GM23338 (cell line): ENCODE results near the gene FAM13C. TPM values are rescaled to one million over a fixed set of nuclear protein-coding genes. Genes with fewer than 3 reads are reported as not detected.

Experiments
- ATAC-seq: fragments of 200-7000 bp; cut with Tn5 transposase; 3 replicates; pipeline ENCODE4 v1.9.1; 2020
- DNase-seq: peaks from one replicate; pipeline ENCODE4 v3.0.0-alpha.2; 2015; ENCODE audit warnings: low spot score
- H2AFZ ChIP-seq: fragments of 200-600 bp; sonication (generic); 2 replicates; pipeline ENCODE4 v1.8.0; 2016; ENCODE audit warnings: antibody characterized with exemption, mild to moderate bottlenecking, moderate library complexity
- H3F3A ChIP-seq: fragments of 200-600 bp; sonication (generic); replicated peaks from 2 replicates; pipeline ENCODE4 v1.8.0; 2017; ENCODE audit warnings: antibody characterized with exemption, mixed run types, low read depth
- H3K27ac ChIP-seq: fragments of 200-600 bp; sonication (generic); 2 replicates; pipeline ENCODE4 v1.6.1; 2016; ENCODE audit warnings: low read depth
- H3K27me3 ChIP-seq: fragments of 200-600 bp; sonication (generic); 2 replicates; pipeline ENCODE4 v1.8.0; 2016; ENCODE audit warnings: mild to moderate bottlenecking, mixed run types, moderate library complexity; ENCODE audit not compliant: insufficient read depth
- H3K36me3 ChIP-seq: fragments of 200-600 bp; sonication (generic); 2 replicates; pipeline ENCODE4 v1.8.0; 2016; ENCODE audit warnings: mild to moderate bottlenecking; ENCODE audit not compliant: insufficient read depth
- H3K4me1 ChIP-seq: fragments of 200-600 bp; sonication (generic); 2 replicates; pipeline ENCODE4 v1.8.0; 2016; ENCODE audit warnings: mild to moderate bottlenecking, moderate library complexity; ENCODE audit not compliant: insufficient read depth
- H3K4me2 ChIP-seq: fragments of 200-600 bp; sonication (generic); 2 replicates; pipeline ENCODE4 v1.7.1; 2017; ENCODE audit warnings: mixed run types
- H3K4me3 ChIP-seq: fragments of 200-600 bp; sonication (generic); 2 replicates; pipeline ENCODE4 v1.6.1; 2016; ENCODE audit warnings: mixed run types
- H3K79me2 ChIP-seq: fragments of 200-600 bp; sonication (generic); replicated peaks from 2 replicates; pipeline ENCODE4 v1.8.0; 2017; ENCODE audit warnings: mild to moderate bottlenecking; ENCODE audit not compliant: insufficient read depth
- H3K9me2 ChIP-seq: fragments of 200-600 bp; sonication (generic); 2 replicates; pipeline ENCODE4 v1.8.0; 2017; ENCODE audit not compliant: insufficient read depth
- H4K20me1 ChIP-seq: fragments of 200-600 bp; sonication (generic); replicated peaks from 2 replicates; pipeline ENCODE4 v1.8.0; 2017; ENCODE audit warnings: mild to moderate bottlenecking; ENCODE audit not compliant: insufficient read depth
- H3K27ac Mint-ChIP-seq: 2 replicates; pipeline ENCODE4 v1.8.0; 2020; ENCODE audit warnings: inconsistent platforms, mild to moderate bottlenecking, moderate library complexity, mixed read lengths
- H3K27me3 Mint-ChIP-seq: 3 replicates; pipeline ENCODE4 v1.8.0; 2022; ENCODE audit warnings: low read depth, mild to moderate bottlenecking, moderate library complexity, mixed read lengths, inconsistent platforms; ENCODE audit not compliant: insufficient read depth, poor library complexity
- H3K36me3 Mint-ChIP-seq: 3 replicates; pipeline ENCODE4 v1.8.0; 2021; ENCODE audit warnings: low read depth, mild to moderate bottlenecking, inconsistent platforms, moderate library complexity, mixed read lengths
- H3K4me1 Mint-ChIP-seq: 3 replicates; pipeline ENCODE4 v1.8.0; 2020; ENCODE audit warnings: mild to moderate bottlenecking, inconsistent platforms, mixed read lengths
- H3K4me3 Mint-ChIP-seq: 3 replicates; pipeline ENCODE4 v1.8.0; 2021; ENCODE audit warnings: moderate library complexity, mild to moderate bottlenecking, inconsistent platforms, mixed read lengths
- H3K9me3 Mint-ChIP-seq: 3 replicates; pipeline ENCODE4 v1.8.0; 2020; ENCODE audit warnings: moderate library complexity, mild to moderate bottlenecking, inconsistent platforms, mixed read lengths
- CREB1 ChIP-seq: fragments of 250-450 bp; sonication (Bioruptor Pico); IDR thresholded peaks from 2 replicates; pipeline ENCODE4 v1.5.0; 2020; ENCODE audit warnings: low read depth, mild to moderate bottlenecking, moderate library complexity
- ETS1 ChIP-seq: IDR thresholded peaks from 2 replicates; pipeline ENCODE4 v1.6.1; 2016; ENCODE audit warnings: antibody characterized with exemption
- EZH2 ChIP-seq: fragments of 200-600 bp; sonication (generic); IDR thresholded peaks from one replicate; pipeline ENCODE4 v1.8.0; 2017; ENCODE audit warnings: antibody characterized with exemption, mild to moderate bottlenecking, low read depth; ENCODE audit not compliant: unreplicated experiment
- EZH2phosphoT487 ChIP-seq: fragments of 200-600 bp; sonication (generic); IDR thresholded peaks from one replicate; pipeline ENCODE4 v1.8.1; 2018; ENCODE audit warnings: antibody characterized with exemption; ENCODE audit not compliant: unreplicated experiment
- JUNB ChIP-seq: IDR thresholded peaks from one replicate; pipeline ENCODE4 v1.6.1; 2016; ENCODE audit warnings: antibody characterized with exemption; ENCODE audit not compliant: unreplicated experiment
- NANOG ChIP-seq: IDR thresholded peaks from 2 replicates; pipeline ENCODE4 v1.6.1; 2016; ENCODE audit warnings: antibody characterized with exemption, borderline replicate concordance
- POLR2AphosphoS5 ChIP-seq: IDR thresholded peaks from 2 replicates; pipeline ENCODE4 v1.6.1; 2016; ENCODE audit warnings: antibody characterized with exemption, low read depth
- STAT1 ChIP-seq: IDR thresholded peaks from one replicate; pipeline ENCODE4 v1.6.1; 2016; ENCODE audit warnings: antibody characterized with exemption; ENCODE audit not compliant: unreplicated experiment
- ZNF114 ChIP-seq: fragments of 250-450 bp; sonication (Bioruptor Pico); IDR thresholded peaks from 2 replicates; pipeline ENCODE4 v1.5.0; 2020; ENCODE audit warnings: mild to moderate bottlenecking, moderate library complexity
- ZNF331 ChIP-seq: fragments of 250-450 bp; sonication (Bioruptor Pico); IDR thresholded peaks from 2 replicates; pipeline ENCODE4 v1.5.0; 2020; ENCODE audit warnings: low read depth, mild to moderate bottlenecking, moderate library complexity
- ZNF462 ChIP-seq: fragments of 250-450 bp; sonication (Bioruptor Pico); IDR thresholded peaks from 2 replicates; pipeline ENCODE4 v1.5.0; 2020; ENCODE audit warnings: mild to moderate bottlenecking, moderate library complexity
- polyA plus RNA-seq: library from polyadenylated mRNA; unstranded; fragments of >200 nt; fragmentation: Nextera tagmentation; extraction: Ambion mirVana; gene quantifications from 2 replicates; pipeline ENCODE4 v1.2.1, GENCODE V29; 2016
- total RNA-seq: library from RNA; depleted of rRNA; stranded (reverse); fragments of >200 nt; shearing (Covaris generic); gene quantifications from 2 replicates; pipeline ENCODE4 v1.2.3, GENCODE V29; 2014
- TF ChIP-seq, protein P1 (sequence below): IDR thresholded peaks from one replicate; pipeline ENCODE4 v1.6.1; 2018; ENCODE audit warnings: antibody characterized with exemption; ENCODE audit not compliant: unreplicated experiment
- TF ChIP-seq, protein P2 (sequence below), 2 experiments: fragments of 200-600 bp in 1 of 2; sonication (generic) in 1 of 2; conservative IDR thresholded peaks; 2 replicates each; pipeline versions ENCODE4 v1.5.1 to v1.6.1; 2016 to 2017; ENCODE audit warnings: antibody characterized with exemption in 2 of 2, low read depth in 2 of 2, mild to moderate bottlenecking in 2 of 2, moderate library complexity in 1 of 2

The FAM13C gene
- total and polyA plus RNA-seq, 2 experiments from 2014 or later = 0.94 to 2.1 TPM

GRCh38 chr10:59270492-59270891 lies 91.9 kb downstream of the FAM13C start:
- Histone ChIP-seq H3K36me3 (no peaks in the 10 kb centered on the region), H4K20me1 (no peaks in the 10 kb centered on the region), H3K4me2 (no peak overlapping the region), H3F3A (no peaks in the 10 kb centered on the region), H3K27me3 (no peaks in the 10 kb centered on the region), H3K9me2 (0 out of 2 replicates have a peak, but pooled peaks cover 4% of the 10 kb centered on the region), H3K4me1 (no peaks in the 10 kb centered on the region), H3K27ac (no peak overlapping the region), H3K79me2 (no peaks in the 10 kb centered on the region), H3K4me3 (no peak overlapping the region), H2AFZ (no peak overlapping the region)
- Mint-ChIP-seq H3K27ac (no peak overlapping the region), H3K36me3 (no peaks in the 10 kb centered on the region), H3K27me3 (peaks cover 2% of the 10 kb centered on the region), H3K9me3 (no peaks in the 10 kb centered on the region), H3K4me3 (no peak overlapping the region), H3K4me1 (no peaks in the 10 kb centered on the region; the same call in 2 of the 3 replicates)
- ATAC-seq (no peak), DNase-seq (no peak)
- no peak for TF ChIP-seq ZNF114 (CRISPR knock-in tag)
- TF ChIP-seq CREB1 (CRISPR knock-in tag) = no peak
- no peak for TF ChIP-seq EZH2
- no peak for TF ChIP-seq NANOG
- no peak for TF ChIP-seq ZNF462 (CRISPR knock-in tag)
- no peak for TF ChIP-seq STAT1
- no peak for TF ChIP-seq ZNF331
- TF ChIP-seq JUNB = no peak
- no peak for TF ChIP-seq POLR2AphosphoS5
- TF ChIP-seq, protein P1, sequence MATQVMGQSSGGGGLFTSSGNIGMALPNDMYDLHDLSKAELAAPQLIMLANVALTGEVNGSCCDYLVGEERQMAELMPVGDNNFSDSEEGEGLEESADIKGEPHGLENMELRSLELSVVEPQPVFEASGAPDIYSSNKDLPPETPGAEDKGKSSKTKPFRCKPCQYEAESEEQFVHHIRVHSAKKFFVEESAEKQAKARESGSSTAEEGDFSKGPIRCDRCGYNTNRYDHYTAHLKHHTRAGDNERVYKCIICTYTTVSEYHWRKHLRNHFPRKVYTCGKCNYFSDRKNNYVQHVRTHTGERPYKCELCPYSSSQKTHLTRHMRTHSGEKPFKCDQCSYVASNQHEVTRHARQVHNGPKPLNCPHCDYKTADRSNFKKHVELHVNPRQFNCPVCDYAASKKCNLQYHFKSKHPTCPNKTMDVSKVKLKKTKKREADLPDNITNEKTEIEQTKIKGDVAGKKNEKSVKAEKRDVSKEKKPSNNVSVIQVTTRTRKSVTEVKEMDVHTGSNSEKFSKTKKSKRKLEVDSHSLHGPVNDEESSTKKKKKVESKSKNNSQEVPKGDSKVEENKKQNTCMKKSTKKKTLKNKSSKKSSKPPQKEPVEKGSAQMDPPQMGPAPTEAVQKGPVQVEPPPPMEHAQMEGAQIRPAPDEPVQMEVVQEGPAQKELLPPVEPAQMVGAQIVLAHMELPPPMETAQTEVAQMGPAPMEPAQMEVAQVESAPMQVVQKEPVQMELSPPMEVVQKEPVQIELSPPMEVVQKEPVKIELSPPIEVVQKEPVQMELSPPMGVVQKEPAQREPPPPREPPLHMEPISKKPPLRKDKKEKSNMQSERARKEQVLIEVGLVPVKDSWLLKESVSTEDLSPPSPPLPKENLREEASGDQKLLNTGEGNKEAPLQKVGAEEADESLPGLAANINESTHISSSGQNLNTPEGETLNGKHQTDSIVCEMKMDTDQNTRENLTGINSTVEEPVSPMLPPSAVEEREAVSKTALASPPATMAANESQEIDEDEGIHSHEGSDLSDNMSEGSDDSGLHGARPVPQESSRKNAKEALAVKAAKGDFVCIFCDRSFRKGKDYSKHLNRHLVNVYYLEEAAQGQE = no peak
- TF ChIP-seq EZH2phosphoT487 = no peak
- TF ChIP-seq, protein P2, sequence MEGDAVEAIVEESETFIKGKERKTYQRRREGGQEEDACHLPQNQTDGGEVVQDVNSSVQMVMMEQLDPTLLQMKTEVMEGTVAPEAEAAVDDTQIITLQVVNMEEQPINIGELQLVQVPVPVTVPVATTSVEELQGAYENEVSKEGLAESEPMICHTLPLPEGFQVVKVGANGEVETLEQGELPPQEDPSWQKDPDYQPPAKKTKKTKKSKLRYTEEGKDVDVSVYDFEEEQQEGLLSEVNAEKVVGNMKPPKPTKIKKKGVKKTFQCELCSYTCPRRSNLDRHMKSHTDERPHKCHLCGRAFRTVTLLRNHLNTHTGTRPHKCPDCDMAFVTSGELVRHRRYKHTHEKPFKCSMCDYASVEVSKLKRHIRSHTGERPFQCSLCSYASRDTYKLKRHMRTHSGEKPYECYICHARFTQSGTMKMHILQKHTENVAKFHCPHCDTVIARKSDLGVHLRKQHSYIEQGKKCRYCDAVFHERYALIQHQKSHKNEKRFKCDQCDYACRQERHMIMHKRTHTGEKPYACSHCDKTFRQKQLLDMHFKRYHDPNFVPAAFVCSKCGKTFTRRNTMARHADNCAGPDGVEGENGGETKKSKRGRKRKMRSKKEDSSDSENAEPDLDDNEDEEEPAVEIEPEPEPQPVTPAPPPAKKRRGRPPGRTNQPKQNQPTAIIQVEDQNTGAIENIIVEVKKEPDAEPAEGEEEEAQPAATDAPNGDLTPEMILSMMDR (conservative IDR thresholded peaks at IDR 0.05; ENCODE audit: low read depth in 2 of 2) = no peak
- TF ChIP-seq ETS1 = no peak
